Measurements from ENCODE around the gene RBM11.
"Not testable (repeated sequence)": the region's sequence is repeated elsewhere in the genome, so short reads cannot be mapped to it uniquely, and the experiment has no call there.

The RBM11 gene, protein sequence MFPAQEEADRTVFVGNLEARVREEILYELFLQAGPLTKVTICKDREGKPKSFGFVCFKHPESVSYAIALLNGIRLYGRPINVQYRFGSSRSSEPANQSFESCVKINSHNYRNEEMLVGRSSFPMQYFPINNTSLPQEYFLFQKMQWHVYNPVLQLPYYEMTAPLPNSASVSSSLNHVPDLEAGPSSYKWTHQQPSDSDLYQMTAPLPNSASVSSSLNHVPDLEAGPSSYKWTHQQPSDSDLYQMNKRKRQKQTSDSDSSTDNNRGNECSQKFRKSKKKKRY

DNA sequence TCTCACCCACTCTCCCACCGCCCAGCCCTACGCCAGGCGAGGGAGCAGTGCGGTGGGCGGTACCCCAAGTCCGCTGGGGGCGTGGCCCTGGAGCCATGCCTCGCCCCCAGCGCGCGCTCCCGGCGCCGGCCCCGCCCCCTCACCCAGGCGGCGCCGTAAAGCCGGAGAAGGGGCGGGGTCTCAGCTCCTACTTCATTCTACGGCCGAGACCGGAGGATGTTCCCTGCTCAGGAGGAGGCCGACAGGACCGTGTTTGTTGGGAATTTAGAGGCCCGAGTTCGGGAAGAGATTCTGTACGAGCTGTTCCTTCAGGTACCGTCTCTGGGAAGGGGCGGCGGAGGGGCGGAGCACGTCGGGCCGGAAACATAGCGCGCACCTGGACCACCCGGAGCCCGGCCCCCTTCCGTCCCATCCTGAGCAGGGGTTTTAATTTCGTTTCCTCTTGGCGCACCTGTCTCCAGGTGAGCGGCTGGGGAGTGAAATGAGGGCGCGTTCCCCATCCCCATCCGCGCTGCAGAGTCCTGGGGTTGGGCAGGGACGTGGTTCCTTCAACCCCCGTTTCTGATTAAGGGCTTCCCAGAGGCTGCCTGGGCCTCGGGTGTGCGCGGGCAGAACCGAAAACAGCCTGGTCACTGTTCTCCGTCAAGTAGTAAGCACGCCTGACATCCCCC is at the start of gene RBM11:
Gene RBM11, plus strand, starts transcription at position 187 of the 671 bp plus-strand sequence. Its CDS starts 30 bp downstream, at position 217.
- peak; percentile 13 for DNase-seq (ENCODE audit: low spot score)

DNA sequence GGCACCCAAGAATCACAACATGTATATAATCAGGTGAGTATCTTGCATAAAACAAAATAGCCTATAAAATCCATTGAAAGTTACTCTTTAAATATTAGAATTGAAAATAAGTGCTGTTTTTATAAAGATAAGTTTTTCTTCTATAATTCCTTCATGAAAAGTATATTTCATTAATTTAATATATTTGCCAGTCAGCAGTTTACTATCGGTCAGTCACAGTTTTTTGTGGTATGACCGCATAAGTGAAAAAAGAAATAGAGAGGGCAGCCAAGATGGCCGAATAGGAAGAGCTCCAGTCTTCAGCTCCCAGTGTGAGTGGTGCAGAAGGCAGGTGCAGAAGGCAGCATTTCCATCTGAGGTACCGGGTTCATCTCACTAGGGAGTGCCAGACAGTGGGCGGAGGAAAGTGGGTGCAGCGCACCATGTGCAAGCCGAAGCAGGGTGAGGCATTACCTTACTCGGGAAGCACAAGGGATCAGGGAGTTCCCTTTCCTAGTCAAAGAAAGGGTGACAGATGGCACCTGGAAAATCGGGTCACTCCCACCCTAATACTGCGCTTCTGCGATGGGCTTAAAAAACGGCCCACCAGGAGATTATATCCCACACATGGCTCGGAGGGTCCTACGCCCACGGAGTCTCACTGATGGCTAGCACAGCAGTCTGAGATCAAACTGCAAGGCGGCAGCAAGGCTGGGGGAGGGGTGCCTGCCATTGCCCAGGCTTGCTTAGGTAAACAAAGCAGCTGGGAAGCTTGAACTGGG is 49.3 kb upstream of the RBM11 start:
- DNase-seq (ENCODE audit: low spot score) = not testable (repeated sequence)

- no peak for DNase-seq (ENCODE audit: low spot score)
Observed at GRCh38 chr21:14206222-14206621, 9.7 kb upstream of the RBM11 start.

- DNase-seq (ENCODE audit: low spot score) = no peak
Observed at GRCh38 chr21:14210738-14211137, 5.2 kb upstream of the RBM11 start, which contains the start of gene LIPI. LIPI (minus strand) TSS chr21:14210955; CDS start chr21:14210845, 110 bp downstream.

DNA sequence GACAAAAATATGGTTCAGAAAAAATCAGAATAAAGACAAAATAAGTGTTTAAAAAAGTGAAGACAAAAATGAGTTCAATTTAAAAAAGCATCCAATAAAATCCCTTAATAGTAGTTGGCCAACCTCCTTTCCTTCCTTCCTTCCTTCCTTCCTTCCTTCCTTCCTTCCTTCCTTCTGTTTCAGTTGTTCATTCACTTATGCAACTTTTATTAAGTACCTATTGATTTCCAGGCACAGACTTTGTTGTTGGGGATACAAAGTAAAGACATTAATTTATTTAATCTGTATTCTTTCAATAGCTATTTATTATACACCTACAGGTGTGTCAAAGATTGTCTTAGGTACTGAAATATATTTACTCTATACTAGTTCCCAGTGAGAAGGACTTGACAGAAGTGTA is 2.8 kb upstream of the RBM11 start:
- no peak for DNase-seq (ENCODE audit: low spot score)

- no peak for DNase-seq (ENCODE audit: low spot score)
Observed at GRCh38 chr21:14223365-14223764, 7.4 kb downstream of the RBM11 start.

GRCh38 chr21:14229399-14229798 is 13.4 kb downstream of the RBM11 start:
- DNase-seq (ENCODE audit: low spot score) = no peak

DNA sequence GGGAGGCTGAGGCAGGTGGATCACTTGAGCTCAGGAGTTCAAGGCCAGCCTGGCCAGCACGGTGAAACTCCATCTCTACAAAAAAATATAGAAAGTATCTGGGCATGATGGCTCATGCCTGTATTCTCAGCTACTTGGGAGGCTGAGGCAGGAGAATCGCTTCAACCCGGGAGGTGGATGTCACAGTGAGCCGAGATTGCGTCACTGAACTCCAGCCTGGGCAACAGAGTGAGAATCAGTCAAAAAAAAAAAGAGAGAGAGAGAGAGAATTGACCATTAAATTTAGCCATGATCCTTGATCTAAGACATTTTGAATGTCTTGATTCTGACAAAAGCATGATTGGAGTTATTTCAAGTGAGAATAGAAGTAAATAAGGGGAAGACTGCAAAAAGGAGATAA is 19.1 kb downstream of the RBM11 start:
- DNase-seq (ENCODE audit: low spot score) = no peak

DNA sequence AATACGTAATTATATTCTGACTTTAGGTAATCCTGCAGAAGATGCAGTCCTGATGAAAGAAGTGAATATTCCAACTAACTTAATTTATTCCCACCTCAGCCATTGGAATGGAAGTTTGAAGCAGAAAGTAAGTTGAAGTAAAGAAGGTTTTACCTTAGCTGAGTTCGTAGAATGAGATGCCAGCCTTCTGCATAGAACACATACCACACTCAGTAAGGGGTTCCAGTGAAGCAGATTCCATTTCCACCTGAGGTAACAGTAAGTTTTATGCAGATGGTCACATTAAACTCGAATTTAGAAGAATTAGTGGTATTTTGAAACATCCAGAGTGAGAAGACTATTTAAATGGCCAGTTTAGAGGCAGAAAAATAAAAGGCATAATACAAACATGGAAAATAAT is 20.2 kb downstream of the RBM11 start:
- DNase-seq (ENCODE audit: low spot score) = no peak

DNA sequence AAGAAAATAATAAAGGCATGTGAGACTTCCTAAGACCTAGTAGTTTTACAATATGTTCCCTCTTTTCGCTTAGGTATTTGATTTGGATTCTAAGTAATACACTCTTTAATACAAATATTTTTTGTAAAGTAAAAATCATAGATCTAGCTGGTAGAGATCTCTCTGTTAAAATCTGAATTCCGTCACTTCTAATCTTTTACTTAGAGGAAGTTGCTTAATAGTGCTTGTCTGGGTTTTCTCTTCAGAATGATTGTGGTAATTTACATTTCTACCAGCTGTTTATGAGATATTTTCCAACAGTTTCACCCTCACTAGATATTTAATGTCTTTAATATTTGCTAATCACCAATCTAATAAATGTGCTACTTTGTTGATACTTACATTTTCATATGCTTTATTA is 23.3 kb downstream of the RBM11 start:
- DNase-seq (ENCODE audit: low spot score) = no peak

- DNase-seq (ENCODE audit: low spot score) = no peak
Observed at GRCh38 chr21:14241297-14241696, 25.3 kb downstream of the RBM11 start.

DNA sequence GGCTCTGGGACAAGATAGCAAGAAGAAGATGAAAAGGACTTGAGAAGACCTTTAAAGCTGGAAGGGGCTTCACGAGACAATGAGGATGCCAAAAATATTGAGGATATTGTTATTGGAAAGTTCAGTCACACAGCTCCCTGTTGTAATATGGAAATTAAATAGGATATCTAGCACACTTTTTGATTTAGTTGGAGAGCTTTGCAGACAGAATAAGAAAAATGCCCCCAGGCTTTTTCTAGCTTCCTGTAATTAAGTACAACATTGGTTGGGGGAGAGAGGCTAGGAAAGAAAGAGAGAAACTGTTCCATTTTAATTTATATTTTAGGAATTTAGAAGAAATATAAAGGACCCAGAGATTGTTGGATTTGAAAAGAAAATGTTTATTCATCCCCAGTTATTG is 27.5 kb downstream of the RBM11 start:
- DNase-seq (ENCODE audit: low spot score) = no peak

- DNase-seq (ENCODE audit: low spot score) = no peak
Observed at GRCh38 chr21:14243874-14244273, 27.9 kb downstream of the RBM11 start.

DNA sequence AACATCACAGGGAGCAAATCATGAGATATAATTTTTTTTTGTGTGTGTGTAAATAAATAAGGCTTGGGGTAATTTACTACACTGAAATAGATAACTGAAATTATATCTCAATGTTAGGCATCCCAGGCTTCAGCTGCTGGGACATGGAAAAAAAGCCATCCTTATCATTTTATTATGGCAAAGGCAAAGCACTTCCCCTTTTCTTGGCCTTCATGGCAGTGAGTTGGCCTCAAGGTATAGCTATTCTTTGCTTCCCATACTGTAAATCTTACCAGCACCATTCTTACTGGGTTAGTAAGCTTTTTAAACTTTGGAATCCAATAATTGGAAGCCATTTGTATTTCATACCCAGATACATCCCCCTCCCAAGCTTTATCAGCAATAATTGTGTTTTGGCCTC is 29.0 kb downstream of the RBM11 start:
- no peak for DNase-seq (ENCODE audit: low spot score)

GRCh38 chr21:14245711-14246110 is 29.8 kb downstream of the RBM11 start:
- DNase-seq (ENCODE audit: low spot score) = no peak

DNA sequence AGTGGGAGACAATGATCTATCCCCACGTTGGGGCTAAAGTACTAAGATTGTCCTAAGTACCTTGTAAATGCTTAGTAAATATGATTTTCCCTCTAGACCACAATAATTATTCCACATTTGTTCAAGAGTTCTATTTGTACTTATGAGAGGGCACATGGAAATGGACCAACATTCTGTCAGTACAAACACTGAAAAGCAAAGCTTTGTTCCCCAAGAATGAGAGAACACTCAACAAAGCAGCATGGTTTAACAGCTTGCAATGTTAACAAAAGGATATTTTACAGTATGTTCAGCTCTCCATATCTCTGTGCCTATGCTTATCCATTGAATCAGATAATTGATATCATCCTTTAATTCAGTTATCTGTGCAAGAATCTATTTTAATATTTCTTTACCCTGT is 35.4 kb downstream of the RBM11 start:
- DNase-seq (ENCODE audit: low spot score) = no peak

GRCh38 chr21:14259747-14260146 is 43.8 kb downstream of the RBM11 start:
- DNase-seq (ENCODE audit: low spot score) = peak; percentile 12

- no peak for DNase-seq (ENCODE audit: low spot score)
Observed at GRCh38 chr21:14260174-14260764, 44.3 kb downstream of the RBM11 start.

DNA sequence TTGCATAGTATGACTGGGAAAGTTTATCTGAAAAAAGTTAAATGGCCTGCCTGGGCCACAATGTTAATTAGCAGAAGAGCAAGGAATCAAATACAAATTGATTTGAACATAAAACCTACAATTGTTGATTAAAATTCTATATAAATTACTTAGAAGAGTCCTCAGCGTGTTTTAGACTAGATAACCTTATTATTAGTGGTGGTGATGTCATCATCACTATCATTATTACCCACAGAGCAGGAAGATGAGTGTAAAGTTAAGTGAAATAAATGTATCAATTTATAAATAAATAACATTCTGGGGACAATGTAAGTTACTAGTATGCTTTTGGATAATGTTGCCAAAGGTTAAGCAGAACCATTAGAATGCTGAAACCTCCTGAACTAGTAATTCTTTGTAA is 46.1 kb downstream of the RBM11 start:
- DNase-seq (ENCODE audit: low spot score) = no peak

- no peak for DNase-seq (ENCODE audit: low spot score)
Observed at GRCh38 chr21:14263879-14264278, 47.9 kb downstream of the RBM11 start.

DNA sequence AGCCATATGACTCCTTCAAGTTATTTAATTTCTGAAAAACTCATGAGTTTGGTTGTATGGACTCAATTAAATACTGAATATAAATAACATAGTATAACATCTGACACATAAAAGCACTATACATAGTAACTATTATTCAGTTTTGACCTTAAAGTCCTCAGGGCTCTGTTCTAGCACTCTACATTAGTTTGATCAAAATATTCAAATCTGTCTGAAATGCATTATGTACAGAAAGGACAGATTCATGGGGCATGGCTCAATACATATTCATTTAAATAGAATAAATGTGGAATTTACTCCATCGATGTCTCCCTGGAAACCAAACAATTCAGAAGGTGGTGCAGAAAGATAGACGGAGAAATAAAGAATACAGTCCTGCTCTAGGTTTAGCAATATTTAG is 49.1 kb downstream of the RBM11 start:
- no peak for DNase-seq (ENCODE audit: low spot score)

GRCh38 chr21:14267076-14267475 is 51.1 kb downstream of the RBM11 start:
- DNase-seq (ENCODE audit: low spot score) = no peak

- DNase-seq (ENCODE audit: low spot score) = no peak
Observed at GRCh38 chr21:14270631-14271030, 54.7 kb downstream of the RBM11 start.

Data from HuH-7.5 (cell line).